ENCODE measurements around the gene SEMA6C.

GRCh38 chr1:151145304-151146071 is 943 bp downstream of the SEMA6C start:
- TF ChIP-seq POLR2AphosphoS5 (IDR thresholded peaks at IDR 0.05; ENCODE audit: borderline replicate concordance, low read depth, low read length) (no peak), EZH2 (IDR thresholded peaks at IDR 0.05) (no peak), FOXP2 (optimal IDR thresholded peaks at IDR 0.05; ENCODE audit: control extremely low read depth, extremely low read length, insufficient read depth) (no peak)
